ENCODE data around the gene PIM3. TPM values are rescaled to one million over a fixed set of nuclear protein-coding genes. Genes with fewer than 3 reads are reported as not detected.

PIM3 gene
- total RNA-seq, result 100 to 1,000 TPM in 1 of 4 donors, 10 to 100 TPM in 3; 31.7 to 106 (median 53.6) TPM

DNA sequence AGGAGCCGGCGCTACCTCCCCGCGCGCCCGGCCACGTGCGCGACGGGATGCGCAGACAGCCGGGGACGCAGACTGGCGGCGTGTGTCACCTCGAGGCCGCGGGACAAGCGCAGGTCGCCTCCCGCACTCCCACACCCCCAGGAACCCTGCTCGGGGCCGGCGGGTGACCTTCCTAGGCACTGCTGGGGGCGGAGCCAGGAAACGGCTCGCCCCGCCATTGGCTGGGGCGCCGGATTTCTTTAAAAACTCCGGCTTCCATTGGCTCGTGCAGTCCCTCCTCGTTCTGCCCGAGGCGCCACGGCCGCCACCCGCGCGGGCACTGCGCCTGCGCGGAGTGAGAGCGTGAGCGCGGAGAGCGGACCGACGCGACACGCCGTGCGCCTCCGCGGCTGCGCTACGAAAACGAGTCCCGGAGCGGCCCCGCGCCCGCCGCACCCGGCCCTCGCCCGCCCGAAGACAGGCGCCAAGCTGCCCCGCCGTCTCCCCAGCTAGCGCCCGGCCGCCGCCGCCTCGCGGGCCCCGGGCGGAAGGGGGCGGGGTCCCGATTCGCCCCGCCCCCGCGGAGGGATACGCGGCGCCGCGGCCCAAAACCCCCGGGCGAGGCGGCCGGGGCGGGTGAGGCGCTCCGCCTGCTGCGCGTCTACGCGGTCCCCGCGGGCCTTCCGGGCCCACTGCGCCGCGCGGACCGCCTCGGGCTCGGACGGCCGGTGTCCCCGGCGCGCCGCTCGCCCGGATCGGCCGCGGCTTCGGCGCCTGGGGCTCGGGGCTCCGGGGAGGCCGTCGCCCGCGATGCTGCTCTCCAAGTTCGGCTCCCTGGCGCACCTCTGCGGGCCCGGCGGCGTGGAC lies at the start of gene PIM3:
Gene PIM3 (plus strand): TSS at position 614 of the 846 bp plus-strand sequence. CDS start 176 bp downstream, at position 790.
- Histone ChIP-seq H3K36me3 (no peaks in the 10 kb centered on the region), H3K4me1 (peaks cover 0 to 20% of the 10 kb centered on the region in 2 donors), H3K4me3 (peak within 1 kb of the TSS; percentile 55 to 79), H3K9me3 (no peaks in the 10 kb centered on the region), H3K27ac (peak within 1 kb of the TSS; percentile 93 to 95), H3K27me3 (no peaks in the 10 kb centered on the region)
- intact Hi-C loops (cut with DNase I; ENCODE audit: low total_unique reads), result no loop called here
- TF ChIP-seq, protein P1, sequence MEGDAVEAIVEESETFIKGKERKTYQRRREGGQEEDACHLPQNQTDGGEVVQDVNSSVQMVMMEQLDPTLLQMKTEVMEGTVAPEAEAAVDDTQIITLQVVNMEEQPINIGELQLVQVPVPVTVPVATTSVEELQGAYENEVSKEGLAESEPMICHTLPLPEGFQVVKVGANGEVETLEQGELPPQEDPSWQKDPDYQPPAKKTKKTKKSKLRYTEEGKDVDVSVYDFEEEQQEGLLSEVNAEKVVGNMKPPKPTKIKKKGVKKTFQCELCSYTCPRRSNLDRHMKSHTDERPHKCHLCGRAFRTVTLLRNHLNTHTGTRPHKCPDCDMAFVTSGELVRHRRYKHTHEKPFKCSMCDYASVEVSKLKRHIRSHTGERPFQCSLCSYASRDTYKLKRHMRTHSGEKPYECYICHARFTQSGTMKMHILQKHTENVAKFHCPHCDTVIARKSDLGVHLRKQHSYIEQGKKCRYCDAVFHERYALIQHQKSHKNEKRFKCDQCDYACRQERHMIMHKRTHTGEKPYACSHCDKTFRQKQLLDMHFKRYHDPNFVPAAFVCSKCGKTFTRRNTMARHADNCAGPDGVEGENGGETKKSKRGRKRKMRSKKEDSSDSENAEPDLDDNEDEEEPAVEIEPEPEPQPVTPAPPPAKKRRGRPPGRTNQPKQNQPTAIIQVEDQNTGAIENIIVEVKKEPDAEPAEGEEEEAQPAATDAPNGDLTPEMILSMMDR (IDR thresholded peaks at IDR 0.05), result peak in 3 of 4 experiments; percentile 1 to 32 (median 7)
- peak; percentile 70 to 92 for TF ChIP-seq POLR2A (IDR thresholded peaks at IDR 0.05)
- peak; percentile 93 for DNase-seq

GRCh38 chr22:49911881-49912625 lies 48.5 kb upstream of the PIM3 start:
- Histone ChIP-seq H3K27ac (no peak overlapping the region), H3K27me3 (no peaks in the 10 kb centered on the region), H3K4me1 (peaks cover 0 to 4% of the 10 kb centered on the region in 2 donors), H3K4me3 (no peak overlapping the region), H3K9me3 (no peaks in the 10 kb centered on the region), H3K36me3 (no peaks in the 10 kb centered on the region)
- TF ChIP-seq, protein P1 (IDR thresholded peaks at IDR 0.05), result no peak
- TF ChIP-seq POLR2A (IDR thresholded peaks at IDR 0.05), result no peak
- intact Hi-C loops (cut with DNase I; ENCODE audit: low total_unique reads), result no loop called here
- DNase-seq, result no peak

GRCh38 chr22:49913026-49913425 lies 47.5 kb upstream of the PIM3 start:
- no peak for DNase-seq
- Histone ChIP-seq H3K4me1 (peaks cover 0 to 9% of the 10 kb centered on the region in 2 donors), H3K27me3 (no peaks in the 10 kb centered on the region), H3K4me3 (no peak overlapping the region), H3K9me3 (no peaks in the 10 kb centered on the region), H3K27ac (no peak overlapping the region), H3K36me3 (no peaks in the 10 kb centered on the region)
- intact Hi-C loops (cut with DNase I; ENCODE audit: low total_unique reads), result no loop called here
- TF ChIP-seq, protein P1 (IDR thresholded peaks at IDR 0.05), result no peak
- no peak for TF ChIP-seq POLR2A (IDR thresholded peaks at IDR 0.05)

GRCh38 chr22:49913446-49913845 lies 47.1 kb upstream of the PIM3 start:
- intact Hi-C loops (cut with DNase I; ENCODE audit: low total_unique reads), result no loop called here
- Histone ChIP-seq H3K4me1 (peaks cover 0 to 9% of the 10 kb centered on the region in 2 donors), H3K36me3 (no peaks in the 10 kb centered on the region), H3K27ac (no peak overlapping the region), H3K27me3 (no peaks in the 10 kb centered on the region), H3K9me3 (no peaks in the 10 kb centered on the region), H3K4me3 (no peak overlapping the region)
- DNase-seq, result no peak
- no peak for TF ChIP-seq POLR2A (IDR thresholded peaks at IDR 0.05)
- TF ChIP-seq, protein P1 (IDR thresholded peaks at IDR 0.05), result no peak

DNA sequence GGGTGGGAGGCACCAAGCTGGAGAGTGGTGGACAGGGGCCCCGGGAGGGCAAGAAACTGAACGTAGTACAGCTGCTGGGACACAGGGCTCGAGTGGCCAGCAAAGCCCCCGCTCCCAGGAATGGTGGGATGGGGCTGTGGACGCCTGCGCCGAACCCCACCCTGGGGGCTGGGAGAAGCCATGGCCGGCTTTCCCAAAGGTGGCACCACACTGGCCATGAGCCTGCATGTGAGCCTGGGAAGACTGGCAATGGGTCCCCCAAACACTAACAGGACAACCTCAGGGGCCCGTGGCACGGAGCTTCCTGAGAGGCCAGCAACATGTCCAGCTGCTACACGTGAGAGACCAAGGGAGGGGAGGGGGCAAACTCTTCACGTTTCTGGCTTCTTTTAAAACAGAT lies 46.3 kb upstream of the PIM3 start:
- TF ChIP-seq, protein P1 (IDR thresholded peaks at IDR 0.05), result no peak
- no peak for TF ChIP-seq POLR2A (IDR thresholded peaks at IDR 0.05)
- Histone ChIP-seq H3K27ac (no peak overlapping the region), H3K4me1 (peaks cover 0 to 14% of the 10 kb centered on the region in 2 donors), H3K27me3 (no peaks in the 10 kb centered on the region), H3K36me3 (no peaks in the 10 kb centered on the region), H3K4me3 (no peak overlapping the region), H3K9me3 (no peaks in the 10 kb centered on the region)
- intact Hi-C loops (cut with DNase I; ENCODE audit: low total_unique reads), result no loop called here
- no peak for DNase-seq

Data from uterus (tissue), 4 donors.